Frontal cortex (tissue), 4 donors: ENCODE data around the gene FBXL20. TPM values are rescaled to one million over a fixed set of nuclear protein-coding genes. Genes with fewer than 3 reads are reported as not detected.

Experiments
- DNase-seq, 2 donors: peaks; one replicate each; pipeline ENCODE4 v3.0.0; 2012; ENCODE audit warnings: low spot score in 2 of 2
- FAIRE-seq: peaks from 2 replicates; lab custom pipeline; 2012; peaks lifted over from hg19 to GRCh38; lab: Jason Lieb, UNC
- total RNA-seq: library from RNA; depleted of rRNA; stranded (reverse); fragments of >200 nt; gene quantifications from one replicate; pipeline ENCODE4 v1.2.3, GENCODE V29; 2014
- donor health status: control.
- donor health status: control.
- donor health status: control.

Gene FBXL20
- total RNA-seq, 1 donor from 2014 or later: 18.3 TPM

DNA sequence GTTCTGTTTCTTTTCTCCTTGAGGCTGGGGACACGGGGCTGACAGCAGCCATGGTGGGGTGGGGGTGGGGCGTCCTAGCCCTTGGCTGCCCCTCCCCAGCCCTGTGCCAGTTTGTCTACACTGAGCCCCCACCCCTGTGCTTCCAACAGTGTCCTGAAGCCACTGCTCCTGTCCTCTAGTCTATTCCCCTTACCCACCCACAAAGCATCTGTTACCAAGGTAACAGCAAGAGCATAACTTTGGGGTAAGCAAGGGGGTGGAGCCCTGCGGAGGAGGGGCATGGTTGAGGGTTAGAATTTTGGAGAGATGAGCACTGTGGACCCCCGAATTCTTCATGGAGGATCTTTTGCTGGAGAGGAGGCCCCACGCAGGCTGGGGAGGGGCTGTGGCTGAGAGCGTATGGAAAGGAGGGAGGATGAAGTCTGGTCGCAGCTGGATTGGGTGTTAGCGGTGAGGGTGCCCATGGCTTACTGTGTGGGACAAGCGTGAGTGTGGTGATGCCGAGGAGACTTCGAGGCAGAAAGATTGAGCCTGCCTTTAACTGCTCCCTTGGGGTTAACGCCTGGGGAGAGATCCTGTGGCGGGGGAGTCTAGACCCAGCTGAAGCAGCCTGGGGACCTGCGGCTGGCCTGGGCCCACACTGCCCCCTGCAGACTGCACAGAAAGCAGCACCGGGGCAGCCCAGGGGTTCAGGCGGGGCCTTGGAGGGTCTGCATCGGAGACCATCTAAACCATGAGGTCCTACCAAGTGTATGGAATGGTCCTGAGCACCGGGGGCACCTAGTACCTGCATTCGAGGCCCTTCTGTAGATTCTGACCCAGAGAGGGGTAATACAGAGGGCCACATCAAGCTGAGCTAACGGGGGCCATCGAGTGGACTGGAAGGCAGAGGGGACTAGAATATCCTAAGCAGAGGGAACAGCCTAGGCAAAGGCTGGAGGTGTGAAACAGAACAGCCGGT lies 169.6 kb downstream of the FBXL20 start:
- no peak for FAIRE-seq
- DNase-seq: peak; percentile 48 to 77

DNA sequence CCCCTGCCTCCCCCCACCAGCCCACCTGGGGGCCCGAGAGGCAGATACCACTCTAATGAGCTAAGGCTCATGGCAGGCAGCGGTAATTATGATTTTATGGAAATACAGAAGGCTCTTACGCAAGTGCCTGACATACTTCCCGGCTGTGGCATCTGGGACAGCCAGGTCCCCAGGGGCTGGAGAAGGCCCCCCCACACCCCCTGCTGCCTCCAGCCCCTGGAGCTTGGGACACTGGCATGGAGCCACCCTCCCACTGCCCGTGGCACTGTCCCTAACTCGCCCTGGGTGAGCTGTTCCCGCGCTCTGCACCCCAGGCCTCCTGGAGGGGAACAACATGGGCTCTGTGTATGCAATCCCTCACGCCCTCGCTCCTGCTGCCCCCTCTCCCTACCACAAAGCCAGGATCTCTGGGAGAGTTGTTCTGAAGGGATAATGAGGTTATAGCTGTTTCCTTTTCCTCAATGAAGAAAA lies 170.3 kb downstream of the FBXL20 start:
- FAIRE-seq: no peak
- DNase-seq: no peak

DNA sequence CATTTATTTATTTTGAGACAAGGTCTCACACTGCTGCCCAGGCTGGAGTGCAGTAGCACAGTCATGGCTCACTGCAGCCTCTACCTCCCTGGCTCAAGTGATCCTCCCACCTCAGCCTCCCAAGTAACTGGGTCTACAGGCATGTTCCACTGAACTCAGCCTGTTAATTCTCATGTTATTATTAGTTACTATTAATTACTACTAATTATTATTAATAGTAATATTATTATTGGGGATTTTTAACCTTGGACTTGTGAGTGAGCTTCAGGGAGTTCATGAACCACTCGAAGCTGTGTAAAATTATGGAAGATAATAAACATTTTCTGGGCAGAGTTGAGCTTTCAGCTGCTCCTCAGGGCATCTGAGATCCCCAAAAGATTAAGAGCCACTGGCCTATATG lies 171.1 kb downstream of the FBXL20 start:
- FAIRE-seq: no peak
- DNase-seq: no peak

DNA sequence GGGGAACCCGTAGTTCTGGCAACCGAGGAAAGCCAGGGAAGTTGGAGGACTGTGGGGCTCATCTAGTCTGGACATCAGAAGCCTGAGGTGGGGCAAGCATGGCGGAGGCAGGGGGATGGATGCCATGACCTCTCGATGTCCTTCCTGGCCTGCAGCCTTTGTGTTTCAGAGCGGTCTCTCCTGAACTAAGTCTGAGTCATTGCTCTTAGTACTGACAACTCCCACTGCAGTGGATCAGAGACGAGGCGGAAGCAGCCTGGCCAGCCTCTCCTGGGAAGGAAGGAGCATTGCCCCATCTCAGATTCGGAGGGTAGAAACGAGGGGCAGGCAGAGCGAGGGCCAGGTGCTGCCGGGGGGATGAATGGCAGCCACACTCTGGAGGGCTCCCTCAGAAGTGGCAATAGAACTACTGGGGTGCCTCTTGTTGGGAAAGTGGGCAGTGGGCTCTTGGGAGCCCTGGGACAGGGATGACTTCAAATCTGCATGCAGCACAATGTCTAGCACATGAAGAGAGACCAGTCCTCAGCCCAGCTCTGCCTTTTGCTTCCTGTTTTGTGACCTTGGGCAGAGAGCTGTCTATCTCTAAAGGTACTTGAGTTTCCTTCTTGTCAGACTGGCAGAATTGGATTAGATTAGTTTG lies 172.0 kb downstream of the FBXL20 start:
- FAIRE-seq (no peak), DNase-seq (no peak)

DNA sequence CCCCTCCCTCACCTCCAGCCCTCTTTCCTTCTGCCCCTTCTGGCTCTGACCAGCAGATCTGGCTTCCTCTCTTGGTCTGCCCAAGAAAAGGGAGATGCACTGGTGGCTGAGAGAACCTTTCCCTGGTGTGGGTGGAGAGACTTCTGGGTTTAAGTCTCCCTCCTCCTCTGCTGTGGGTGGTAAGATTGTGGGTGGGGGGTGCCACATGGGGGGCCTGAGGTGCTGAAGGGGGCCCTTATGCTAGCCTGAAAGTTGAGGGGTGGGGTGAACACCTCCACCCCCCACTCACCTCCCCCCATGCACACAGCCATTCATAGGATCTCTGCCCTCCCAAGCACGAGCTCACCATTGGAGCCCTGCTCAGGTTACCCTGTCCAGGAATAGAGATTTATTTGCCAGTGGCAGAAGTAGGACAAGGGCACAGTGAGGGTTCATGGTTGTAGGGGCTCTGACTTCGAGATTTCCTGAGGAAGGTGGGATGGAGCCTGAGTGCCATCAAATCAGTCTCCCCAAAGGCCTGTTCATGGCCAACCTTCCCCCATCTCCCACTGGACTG lies 174.0 kb downstream of the FBXL20 start:
- DNase-seq (no peak), FAIRE-seq (no peak)

DNA sequence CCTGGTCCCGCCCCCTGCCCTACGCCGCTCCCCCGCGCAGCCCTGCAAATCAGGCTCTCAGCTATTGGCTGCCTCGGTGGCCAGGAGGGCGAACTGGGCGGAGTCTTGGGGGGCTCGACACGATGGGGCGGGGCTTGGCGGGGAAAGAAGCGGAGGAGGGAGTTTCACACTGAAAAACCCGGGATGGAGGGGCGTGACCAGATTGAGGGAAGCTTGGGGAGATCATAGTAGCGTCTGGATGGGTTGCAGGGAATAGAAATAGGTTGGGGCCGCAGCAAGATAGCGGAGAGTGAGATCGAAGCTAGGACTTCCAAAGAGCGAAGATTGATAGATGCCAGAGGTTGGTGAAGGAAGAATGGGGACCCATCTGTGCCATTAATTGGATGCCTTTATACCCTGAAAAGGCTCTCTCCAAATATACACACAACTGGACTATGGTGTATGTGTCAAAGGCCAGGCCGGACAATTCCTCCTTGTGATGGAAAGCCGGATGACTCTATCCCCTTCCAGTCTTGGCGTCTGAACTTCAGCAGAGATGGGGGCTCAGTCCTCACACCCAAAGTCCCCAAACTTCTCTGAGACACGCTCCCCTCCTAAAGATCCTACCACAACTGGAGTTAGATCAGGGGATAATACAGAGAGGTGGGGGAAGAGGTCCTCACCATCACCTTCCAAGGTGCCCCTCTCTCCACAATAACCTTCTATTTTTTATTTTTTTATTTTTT lies 175.3 kb downstream of the FBXL20 start:
- DNase-seq (peak; percentile 70 to 82), FAIRE-seq (no peak)

DNA sequence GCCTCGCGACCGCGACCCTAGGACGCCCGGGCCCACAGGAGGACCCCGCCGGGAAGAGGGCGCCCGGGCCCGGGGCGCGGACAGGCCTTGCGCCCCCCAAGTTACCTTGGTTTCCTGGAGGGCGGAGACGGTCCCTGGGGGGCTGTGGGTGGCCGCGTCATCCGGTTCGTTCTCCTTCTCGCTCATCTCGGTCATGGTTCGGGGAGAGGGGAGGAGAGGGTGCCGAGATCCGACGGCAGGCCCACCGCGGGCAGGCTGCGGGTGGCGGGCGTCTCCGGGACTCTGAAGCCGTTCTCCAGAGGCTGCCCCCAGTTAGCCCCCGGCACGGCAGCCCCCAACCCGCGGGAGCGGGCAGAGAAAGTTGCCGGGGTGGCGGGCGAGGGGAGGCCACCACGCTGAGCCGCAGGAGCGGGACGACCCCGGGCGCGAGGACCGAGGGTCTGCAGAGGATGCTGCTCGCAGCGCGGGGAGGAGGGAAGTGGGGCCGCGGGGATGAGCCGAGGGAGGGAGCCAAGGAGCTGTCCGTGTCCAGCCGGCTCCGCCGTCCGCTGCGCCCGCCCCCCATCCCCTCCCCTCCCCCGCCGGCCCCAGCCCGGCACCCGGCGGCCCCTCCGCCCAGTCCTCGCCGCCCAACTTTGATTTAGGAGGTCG lies 176.0 kb downstream of the FBXL20 start, which contains the start of gene STAC2:
Gene STAC2 (minus strand): TSS at position 638 of the 651 bp plus-strand sequence. CDS start 443 bp downstream, at position 195.
- DNase-seq (no peak), FAIRE-seq (no peak)

DNA sequence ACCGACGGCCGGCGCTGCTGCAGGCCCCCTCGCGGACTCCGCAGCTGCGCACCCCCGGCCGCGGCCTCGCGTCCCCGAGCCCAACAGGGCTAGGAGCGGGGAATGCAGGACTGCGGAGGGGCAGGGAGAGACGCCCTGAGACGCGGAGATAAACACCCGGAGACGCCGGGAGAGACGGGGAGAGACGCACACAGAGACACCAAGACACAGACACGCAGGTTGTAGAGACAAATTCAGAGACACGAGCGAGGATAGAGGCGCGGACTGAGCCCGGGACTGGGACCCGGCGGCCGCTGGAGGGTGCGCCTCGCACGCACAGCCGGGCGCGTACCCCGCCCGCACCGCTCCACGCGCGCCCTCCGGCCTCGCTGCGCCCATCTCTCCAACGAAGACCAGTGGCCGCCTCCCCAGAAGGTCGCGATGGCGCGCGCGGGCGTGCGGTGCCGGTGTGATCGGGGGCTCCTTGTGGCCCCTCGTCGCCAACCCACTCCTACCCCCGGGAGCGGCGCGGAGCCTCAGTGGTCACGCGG lies 176.6 kb downstream of the FBXL20 start:
- DNase-seq (peak in 1 of 2 donors; percentile 46), FAIRE-seq (no peak)

DNA sequence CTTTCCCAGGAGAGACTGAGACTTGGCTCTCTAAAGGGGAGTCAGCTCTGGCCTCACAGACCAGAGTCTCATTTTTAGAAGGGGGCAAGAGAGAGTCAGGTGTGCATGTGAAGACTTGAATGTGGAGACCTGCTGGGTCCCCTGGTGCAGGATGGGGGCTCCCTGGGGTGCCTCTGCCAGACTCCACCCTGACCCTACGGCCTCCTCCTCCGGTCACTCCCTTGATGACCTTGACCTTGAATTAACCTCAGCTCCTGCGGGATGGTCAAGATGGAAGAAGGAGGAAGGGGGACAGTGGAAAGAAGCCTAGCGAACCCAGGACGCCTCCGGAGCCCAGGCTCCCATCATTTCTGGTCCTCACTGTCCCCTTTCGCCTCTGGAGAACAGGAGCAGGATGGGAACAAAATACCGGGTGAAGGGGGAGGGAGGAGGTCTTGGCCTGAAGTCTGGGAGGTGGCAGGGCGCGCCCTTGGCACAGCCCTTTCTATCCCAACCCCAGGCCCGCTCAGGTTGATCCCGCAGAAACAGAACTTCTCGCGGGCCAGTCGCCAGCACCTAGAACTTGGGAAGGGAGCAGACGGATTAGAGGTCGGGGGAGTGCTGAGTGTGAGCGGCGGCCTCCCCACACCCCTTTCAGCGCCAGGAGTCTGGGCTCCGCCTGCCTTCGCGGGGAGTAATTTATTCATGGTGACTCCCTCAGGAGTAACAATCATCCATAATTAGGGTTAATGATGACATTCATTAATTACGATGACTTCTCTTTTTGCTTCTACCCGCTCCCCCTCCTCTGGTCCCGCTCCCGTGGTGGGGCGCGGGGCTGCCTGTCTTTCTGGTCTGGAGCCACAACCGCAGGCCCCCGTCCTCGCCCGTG lies 177.3 kb downstream of the FBXL20 start:
- DNase-seq: no peak
- FAIRE-seq: no peak

DNA sequence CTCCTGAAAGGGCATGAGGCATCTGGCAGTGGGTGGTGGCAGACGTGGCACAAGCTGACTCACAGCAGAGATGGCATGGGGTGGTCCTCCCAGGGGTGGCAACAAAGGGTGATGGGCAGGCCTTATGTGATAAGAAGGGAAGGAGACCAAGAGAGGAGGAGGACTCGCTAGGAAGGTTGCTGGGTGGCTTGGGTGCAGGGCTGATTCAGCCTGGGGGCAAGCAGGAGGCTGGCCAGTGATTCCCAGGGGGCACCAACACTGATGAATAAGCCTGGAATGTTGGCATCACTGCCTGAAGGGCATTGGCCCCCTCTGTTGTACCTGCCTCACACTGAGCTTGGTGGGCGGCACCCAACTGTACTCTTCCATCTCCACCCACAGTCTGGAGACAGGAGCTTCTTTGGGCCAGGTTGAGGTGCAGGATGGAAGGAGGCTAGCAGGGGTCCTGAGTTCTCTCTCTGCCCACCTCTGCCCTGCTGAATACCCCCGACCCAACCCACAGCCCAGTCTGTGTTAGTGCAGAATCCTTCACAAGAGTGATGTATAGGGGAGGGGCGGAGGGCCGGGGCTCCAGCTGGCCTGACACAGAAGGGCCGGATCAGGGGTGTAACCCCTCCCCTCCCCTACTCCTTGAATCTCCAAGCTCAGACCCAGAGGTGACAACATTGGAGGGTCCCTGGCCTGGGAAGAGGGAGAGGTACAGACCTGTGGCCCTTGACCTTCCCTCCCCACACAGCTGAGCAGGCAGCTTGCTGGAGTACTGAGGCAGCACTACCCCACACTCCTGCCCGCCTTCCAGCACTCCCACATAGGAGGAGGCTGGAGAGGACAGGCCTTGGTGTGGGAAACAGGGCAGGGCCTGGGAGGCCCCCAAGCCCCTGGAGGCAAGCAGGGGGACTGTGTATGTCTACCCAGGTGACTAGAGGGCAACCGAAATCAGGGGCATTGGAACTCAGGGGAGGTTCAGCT lies 178.3 kb downstream of the FBXL20 start:
- DNase-seq (no peak), FAIRE-seq (no peak)

DNA sequence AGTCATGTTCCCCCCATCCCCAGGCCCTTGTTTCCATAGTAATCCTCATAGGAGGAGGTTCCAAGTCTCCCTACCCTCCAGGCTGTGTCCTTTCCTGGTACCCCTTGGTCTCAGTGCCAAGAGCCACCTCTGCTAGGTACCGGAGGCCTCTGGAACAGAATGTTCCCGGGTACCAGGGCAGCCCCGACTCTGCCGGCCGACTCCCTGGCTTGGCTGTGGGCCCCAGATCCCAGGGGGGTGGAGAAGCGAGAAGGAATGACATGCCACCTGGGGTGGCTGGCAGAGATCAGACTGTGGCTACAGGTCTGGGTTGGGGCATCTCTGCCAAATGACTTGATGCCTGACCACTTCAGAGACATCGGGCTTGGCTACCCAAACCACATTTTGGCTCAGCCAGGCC lies 179.3 kb downstream of the FBXL20 start:
- FAIRE-seq (no peak), DNase-seq (no peak)

DNA sequence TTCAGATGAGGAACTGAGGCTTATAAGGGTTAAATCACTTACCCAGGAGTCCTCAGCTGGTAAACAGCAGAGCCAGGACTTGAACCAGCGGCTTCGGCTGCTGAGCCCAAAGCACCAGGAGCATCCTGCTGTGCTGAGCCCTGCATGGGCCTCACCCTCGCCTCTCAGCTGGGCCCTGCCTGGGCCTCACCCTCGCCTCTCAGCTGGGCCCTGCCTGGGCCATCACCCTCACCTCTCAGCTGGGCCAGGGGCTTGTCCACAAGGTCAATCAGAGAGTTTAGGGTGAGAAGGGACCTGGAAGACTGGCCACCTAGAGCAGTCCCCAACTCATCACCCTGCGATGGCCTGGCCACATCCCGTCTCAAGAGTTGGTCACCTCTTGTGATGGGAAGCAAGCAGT lies 179.9 kb downstream of the FBXL20 start:
- FAIRE-seq (no peak), DNase-seq (no peak)

DNA sequence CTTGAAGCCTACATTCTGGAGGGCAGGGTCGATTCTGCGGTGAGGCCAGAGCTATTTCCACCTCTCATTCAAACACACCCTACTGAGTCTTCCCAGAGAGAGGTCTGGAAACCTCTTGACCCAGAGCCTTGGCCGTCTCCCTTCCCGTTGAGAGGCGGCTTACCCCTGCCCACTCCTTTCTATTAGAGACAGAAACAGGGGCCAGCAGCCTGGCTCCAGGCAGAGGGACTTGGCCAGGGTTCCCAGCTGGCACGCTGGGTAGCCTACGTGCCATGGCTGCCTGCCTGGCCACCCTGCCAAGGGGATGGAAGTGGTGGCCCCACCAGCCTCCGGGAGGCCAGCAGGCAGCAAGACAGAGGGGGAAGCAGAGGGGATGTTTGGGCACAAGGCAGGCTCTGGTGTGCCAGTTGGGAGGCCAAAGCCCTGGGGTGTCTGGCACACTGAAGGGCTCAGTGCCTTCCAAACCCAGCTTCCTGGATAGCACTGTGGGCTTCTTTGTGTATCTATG lies 181.7 kb downstream of the FBXL20 start:
- DNase-seq (peak in 1 of 2 donors; percentile 63), FAIRE-seq (no peak)

DNA sequence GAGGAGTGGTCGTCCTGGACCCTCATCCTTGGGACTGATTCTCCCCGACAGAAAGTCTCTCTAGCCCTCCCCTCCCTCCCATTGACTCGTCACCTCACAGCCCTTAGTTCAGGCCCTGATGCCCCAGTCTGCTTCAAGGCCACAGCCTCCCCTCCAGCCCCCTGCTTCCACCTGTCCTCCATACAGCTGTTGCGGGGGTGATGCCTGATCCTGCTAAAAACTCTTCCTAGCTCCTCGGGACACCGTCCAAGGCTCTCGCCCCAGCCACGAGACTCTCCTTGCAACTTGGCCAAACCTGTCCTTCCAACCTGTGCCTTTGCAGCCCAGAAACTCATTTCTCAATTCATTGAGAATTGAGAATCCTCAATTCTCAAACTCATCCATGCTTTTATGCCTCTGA lies 182.5 kb downstream of the FBXL20 start:
- DNase-seq (no peak), FAIRE-seq (no peak)

DNA sequence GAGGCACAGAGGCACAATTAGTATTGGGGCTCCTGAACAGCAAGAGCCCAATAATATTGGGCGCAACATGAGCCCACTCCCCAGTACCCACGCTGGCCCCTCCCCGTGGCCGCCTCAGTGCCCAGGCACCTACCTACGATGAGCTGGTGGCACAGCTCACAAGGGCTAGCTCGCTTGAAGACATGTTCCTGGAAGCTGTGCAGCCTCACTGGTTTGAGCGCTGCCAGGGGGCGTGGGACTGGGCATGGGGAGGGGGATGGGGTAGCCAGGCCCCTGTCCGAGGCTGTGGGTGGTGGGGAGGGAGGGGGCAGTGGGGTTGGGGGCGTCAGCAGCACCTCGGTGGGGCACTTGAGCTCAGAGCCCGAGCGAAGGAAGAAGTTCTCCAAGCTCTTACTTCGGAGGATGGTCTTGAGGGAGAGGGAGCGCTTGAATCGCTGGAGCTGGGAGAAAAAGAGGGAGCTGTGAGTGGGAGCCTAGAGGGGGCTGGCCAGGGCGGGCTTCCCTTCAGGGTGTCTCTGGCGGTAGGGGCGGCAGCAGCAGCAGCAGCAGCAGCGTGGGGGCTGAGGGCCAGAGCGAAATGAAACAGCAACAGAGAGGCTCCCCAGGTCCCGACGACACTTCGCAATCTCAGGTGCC lies 183.6 kb downstream of the FBXL20 start:
- FAIRE-seq: no peak
- no peak for DNase-seq

DNA sequence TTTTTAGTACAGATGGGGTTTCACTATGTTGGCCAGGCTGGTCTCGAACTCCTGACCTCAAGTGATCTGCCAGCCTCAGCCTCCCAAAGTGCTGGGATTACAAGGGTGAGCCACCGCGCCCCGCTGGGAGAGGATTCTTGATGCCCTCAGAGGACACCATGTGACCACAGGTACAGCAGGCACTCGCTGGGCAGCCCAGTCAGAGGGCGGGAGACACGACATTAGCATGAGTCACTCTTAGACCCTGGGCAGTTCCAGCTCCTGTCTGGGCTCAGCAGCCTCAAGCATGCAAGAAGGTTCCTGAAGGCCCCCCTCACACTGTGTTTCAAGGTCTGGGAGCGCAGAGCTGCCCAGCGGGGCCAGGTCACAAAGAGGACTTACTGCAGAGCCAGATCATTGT lies 187.6 kb downstream of the FBXL20 start:
- DNase-seq (no peak), FAIRE-seq (no peak)
